ENCODE results near the gene FFAR3.

GRCh38 chr19:35352177-35352447 is 6.1 kb upstream of the FFAR3 start:
- TF ChIP-seq EGR1 (IDR thresholded peaks at IDR 0.05; ENCODE audit: low read depth in 2 of 2) (no peak), ZBTB33 (IDR thresholded peaks at IDR 0.05) (no peak)
